T-helper 1 cell (primary cell): ENCODE results near the gene TMEM132D.

Source experiments
- DNase-seq, 5 donors: peaks; one replicate each; pipeline ENCODE4 v3.0.0-alpha.2; 2012 to 2020

TMEM132D gene

GRCh38 chr12:129409281-129409680 is 494.5 kb downstream of the TMEM132D start:
- no peak for DNase-seq

GRCh38 chr12:129404556-129404955 is 499.3 kb downstream of the TMEM132D start:
- no peak for DNase-seq

GRCh38 chr12:129401572-129401971 is 502.3 kb downstream of the TMEM132D start:
- DNase-seq = no peak

- DNase-seq = no peak
Measured at GRCh38 chr12:129394177-129394825, 509.5 kb downstream of the TMEM132D start.

- no peak for DNase-seq
Measured at GRCh38 chr12:129393357-129393937, 510.4 kb downstream of the TMEM132D start.

GRCh38 chr12:129385637-129385990 is 518.2 kb downstream of the TMEM132D start:
- no peak for DNase-seq

- DNase-seq = no peak
Measured at GRCh38 chr12:129383956-129384355, 519.9 kb downstream of the TMEM132D start.

GRCh38 chr12:129381715-129382114 is 522.1 kb downstream of the TMEM132D start:
- no peak for DNase-seq

GRCh38 chr12:129379076-129379804 is 524.6 kb downstream of the TMEM132D start:
- DNase-seq = no peak

- no peak for DNase-seq
Measured at GRCh38 chr12:129378496-129378895, 525.3 kb downstream of the TMEM132D start.

GRCh38 chr12:129373746-129374145 is 530.1 kb downstream of the TMEM132D start:
- no peak for DNase-seq

GRCh38 chr12:129372876-129373275 is 530.9 kb downstream of the TMEM132D start:
- DNase-seq = no peak

GRCh38 chr12:129372348-129372747 is 531.5 kb downstream of the TMEM132D start:
- DNase-seq = no peak

- DNase-seq = no peak
Measured at GRCh38 chr12:129371268-129371667, 532.6 kb downstream of the TMEM132D start.

- no peak for DNase-seq
Measured at GRCh38 chr12:129366656-129367055, 537.2 kb downstream of the TMEM132D start.

GRCh38 chr12:129363041-129363440 is 540.8 kb downstream of the TMEM132D start:
- no peak for DNase-seq

- no peak for DNase-seq
Measured at GRCh38 chr12:129357233-129357632, 546.6 kb downstream of the TMEM132D start.

GRCh38 chr12:129351481-129351880 is 552.3 kb downstream of the TMEM132D start:
- no peak for DNase-seq

- DNase-seq = no peak
Measured at GRCh38 chr12:129339336-129339735, 564.5 kb downstream of the TMEM132D start.

GRCh38 chr12:129337413-129337812 is 566.4 kb downstream of the TMEM132D start:
- no peak for DNase-seq

- no peak for DNase-seq
Measured at GRCh38 chr12:129335773-129336172, 568.1 kb downstream of the TMEM132D start.

GRCh38 chr12:129332286-129332685 is 571.5 kb downstream of the TMEM132D start:
- no peak for DNase-seq

- DNase-seq = no peak
Measured at GRCh38 chr12:129331356-129332085, 572.3 kb downstream of the TMEM132D start.
